ENCODE results near the gene TMEM158. TPM values are rescaled to one million over a fixed set of nuclear protein-coding genes. Genes with fewer than 3 reads are reported as not detected.
A peak's percentile ranks its signal among the peaks of the same experiment; 100 is the strongest.

TMEM158 gene
- total RNA-seq, 1 donor = 9.0 TPM

DNA sequence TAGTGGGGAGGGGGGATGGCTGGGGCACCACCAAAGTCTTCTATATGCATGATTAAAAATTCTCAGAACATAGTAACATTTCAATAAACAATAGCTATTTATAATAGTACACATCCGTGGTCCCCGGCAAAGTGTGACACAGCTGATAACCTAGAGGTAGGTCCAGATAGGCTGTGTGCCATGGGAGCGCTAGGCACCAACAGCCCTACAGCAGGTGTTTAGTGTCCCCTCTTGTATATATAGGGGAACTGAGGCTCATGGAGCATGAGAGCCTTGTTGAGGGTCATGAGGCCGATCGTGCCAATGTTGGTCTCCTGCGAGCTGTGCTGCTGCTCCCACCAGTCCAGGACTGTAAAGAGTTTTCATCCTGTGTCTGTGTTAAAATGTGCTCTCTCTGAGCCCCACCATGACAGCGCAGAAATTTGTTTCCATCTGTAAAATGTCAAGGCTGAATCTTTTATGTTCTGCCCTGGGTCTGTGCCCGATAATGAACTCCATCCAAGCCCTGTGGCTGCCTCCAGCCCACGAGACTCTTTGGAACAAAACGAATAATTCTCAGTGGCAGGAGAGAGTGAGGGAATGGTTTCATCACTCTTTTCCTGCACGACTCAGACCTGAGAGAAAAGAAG, 14.5 kb downstream of the TMEM158 start:
- Histone ChIP-seq H3K79me2 (ENCODE audit: insufficient read depth, low read length) (no peaks in the 10 kb centered on the region), H3K27ac (ENCODE audit: low read depth, low read length) (no peak overlapping the region), H3K36me3 (ENCODE audit: insufficient read depth, low read length) (no peaks in the 10 kb centered on the region), H3K4me1 (ENCODE audit: insufficient read depth, low read length) (no peaks in the 10 kb centered on the region), H3K27me3 (ENCODE audit: insufficient read depth, low read length) (no peaks in the 10 kb centered on the region), H3K4me3 (ENCODE audit: insufficient read depth, low read length) (no peak overlapping the region), H2AFZ (ENCODE audit: low read length) (no peak overlapping the region), H4K20me1 (ENCODE audit: insufficient read depth, low read length) (no peaks in the 10 kb centered on the region), H3K9me3 (ENCODE audit: low read depth, low read length) (no peaks in the 10 kb centered on the region), H3K4me2 (ENCODE audit: insufficient read depth, low read length) (no peak overlapping the region)
- DNase-seq (ENCODE audit: insufficient read length, low spot score, missing footprints) = peak; percentile 65
- TF ChIP-seq, protein P1, sequence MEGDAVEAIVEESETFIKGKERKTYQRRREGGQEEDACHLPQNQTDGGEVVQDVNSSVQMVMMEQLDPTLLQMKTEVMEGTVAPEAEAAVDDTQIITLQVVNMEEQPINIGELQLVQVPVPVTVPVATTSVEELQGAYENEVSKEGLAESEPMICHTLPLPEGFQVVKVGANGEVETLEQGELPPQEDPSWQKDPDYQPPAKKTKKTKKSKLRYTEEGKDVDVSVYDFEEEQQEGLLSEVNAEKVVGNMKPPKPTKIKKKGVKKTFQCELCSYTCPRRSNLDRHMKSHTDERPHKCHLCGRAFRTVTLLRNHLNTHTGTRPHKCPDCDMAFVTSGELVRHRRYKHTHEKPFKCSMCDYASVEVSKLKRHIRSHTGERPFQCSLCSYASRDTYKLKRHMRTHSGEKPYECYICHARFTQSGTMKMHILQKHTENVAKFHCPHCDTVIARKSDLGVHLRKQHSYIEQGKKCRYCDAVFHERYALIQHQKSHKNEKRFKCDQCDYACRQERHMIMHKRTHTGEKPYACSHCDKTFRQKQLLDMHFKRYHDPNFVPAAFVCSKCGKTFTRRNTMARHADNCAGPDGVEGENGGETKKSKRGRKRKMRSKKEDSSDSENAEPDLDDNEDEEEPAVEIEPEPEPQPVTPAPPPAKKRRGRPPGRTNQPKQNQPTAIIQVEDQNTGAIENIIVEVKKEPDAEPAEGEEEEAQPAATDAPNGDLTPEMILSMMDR (IDR thresholded peaks at IDR 0.05; ENCODE audit: extremely low read depth, low read depth, low read length) = no peak

DNA sequence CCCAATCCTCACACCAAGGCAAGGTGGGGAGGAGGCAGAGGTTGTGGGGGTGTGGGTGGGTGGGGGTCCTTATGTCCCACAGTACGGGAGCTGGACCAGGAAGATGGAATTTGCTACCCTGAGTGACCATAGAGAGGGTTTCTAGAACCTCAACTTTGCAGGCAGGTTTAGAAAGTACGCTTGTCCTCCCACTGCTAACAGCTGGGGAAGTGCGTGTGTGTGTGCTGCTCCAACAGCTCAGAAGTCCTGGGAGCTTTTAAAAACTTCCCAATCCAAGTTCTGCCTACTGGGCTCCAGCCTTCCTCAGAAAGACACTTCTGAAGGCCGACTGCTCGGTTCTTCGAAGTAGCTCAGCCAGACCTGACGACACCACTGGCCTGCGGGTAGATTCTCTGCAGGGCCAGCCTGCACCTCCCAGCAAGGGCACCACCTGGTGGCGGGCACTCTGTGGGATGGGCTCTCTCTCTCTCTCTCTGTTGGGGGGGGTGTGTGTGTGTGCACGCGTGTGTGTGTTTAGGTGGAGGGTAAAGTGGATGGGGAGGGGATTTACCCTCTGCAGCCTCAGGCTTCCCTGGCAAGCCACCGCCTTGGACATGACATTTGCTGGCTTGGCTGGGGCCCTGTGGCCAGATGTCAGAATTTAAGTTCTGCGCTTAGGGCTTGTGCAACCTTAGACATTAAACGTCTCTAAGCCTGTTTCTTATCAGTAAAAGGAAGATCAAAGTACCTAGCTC, 15.6 kb downstream of the TMEM158 start:
- Histone ChIP-seq H4K20me1 (ENCODE audit: insufficient read depth, low read length) (no peaks in the 10 kb centered on the region), H3K9me3 (ENCODE audit: low read depth, low read length) (no peaks in the 10 kb centered on the region), H3K27me3 (ENCODE audit: insufficient read depth, low read length) (no peaks in the 10 kb centered on the region), H3K4me2 (ENCODE audit: insufficient read depth, low read length) (no peak overlapping the region), H3K36me3 (ENCODE audit: insufficient read depth, low read length) (no peaks in the 10 kb centered on the region), H3K27ac (ENCODE audit: low read depth, low read length) (no peak overlapping the region), H3K4me1 (ENCODE audit: insufficient read depth, low read length) (no peaks in the 10 kb centered on the region), H3K79me2 (ENCODE audit: insufficient read depth, low read length) (no peaks in the 10 kb centered on the region), H2AFZ (ENCODE audit: low read length) (peak overlapping the region; percentile 71), H3K4me3 (ENCODE audit: insufficient read depth, low read length) (no peak overlapping the region)
- TF ChIP-seq, protein P1 (IDR thresholded peaks at IDR 0.05; ENCODE audit: extremely low read depth, low read depth, low read length) = peak; percentile 87
- peak; percentile 95 for DNase-seq (ENCODE audit: insufficient read length, low spot score, missing footprints)

DNA sequence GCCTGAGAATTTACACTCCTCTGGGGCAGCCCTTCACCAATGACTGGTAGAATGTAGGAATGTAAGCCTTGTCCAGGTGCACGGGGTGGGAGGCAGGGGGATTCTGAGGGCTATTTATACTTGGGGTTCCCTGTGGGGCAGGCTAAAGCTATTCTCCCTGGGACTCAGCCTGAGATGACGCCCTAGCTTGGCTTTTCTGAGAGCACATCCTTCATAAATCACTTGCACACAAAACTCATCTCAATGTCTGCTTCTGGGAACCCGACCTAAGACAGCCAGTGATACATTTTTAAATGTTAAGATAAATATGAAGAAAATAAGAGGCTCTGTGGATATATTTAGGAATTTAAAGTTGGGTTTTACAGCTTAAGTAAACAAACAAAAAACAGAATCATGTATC, 16.6 kb downstream of the TMEM158 start:
- H2AFZ ChIP-seq (ENCODE audit: low read length) = no peak overlapping the region
- H4K20me1 ChIP-seq (ENCODE audit: insufficient read depth, low read length) = no peaks in the 10 kb centered on the region
- H3K4me2 ChIP-seq (ENCODE audit: insufficient read depth, low read length) = no peak overlapping the region
- H3K79me2 ChIP-seq (ENCODE audit: insufficient read depth, low read length) = no peaks in the 10 kb centered on the region
- no peak overlapping the region for H3K4me3 ChIP-seq (ENCODE audit: insufficient read depth, low read length)
- TF ChIP-seq, protein P1 (IDR thresholded peaks at IDR 0.05; ENCODE audit: extremely low read depth, low read depth, low read length) = no peak
- no peaks in the 10 kb centered on the region for H3K36me3 ChIP-seq (ENCODE audit: insufficient read depth, low read length)
- no peak overlapping the region for H3K27ac ChIP-seq (ENCODE audit: low read depth, low read length)
- H3K4me1 ChIP-seq (ENCODE audit: insufficient read depth, low read length) = peaks cover 3% of the 10 kb centered on the region
- no peaks in the 10 kb centered on the region for H3K27me3 ChIP-seq (ENCODE audit: insufficient read depth, low read length)
- H3K9me3 ChIP-seq (ENCODE audit: low read depth, low read length) = no peaks in the 10 kb centered on the region
- no peak for DNase-seq (ENCODE audit: insufficient read length, low spot score, missing footprints)

DNA sequence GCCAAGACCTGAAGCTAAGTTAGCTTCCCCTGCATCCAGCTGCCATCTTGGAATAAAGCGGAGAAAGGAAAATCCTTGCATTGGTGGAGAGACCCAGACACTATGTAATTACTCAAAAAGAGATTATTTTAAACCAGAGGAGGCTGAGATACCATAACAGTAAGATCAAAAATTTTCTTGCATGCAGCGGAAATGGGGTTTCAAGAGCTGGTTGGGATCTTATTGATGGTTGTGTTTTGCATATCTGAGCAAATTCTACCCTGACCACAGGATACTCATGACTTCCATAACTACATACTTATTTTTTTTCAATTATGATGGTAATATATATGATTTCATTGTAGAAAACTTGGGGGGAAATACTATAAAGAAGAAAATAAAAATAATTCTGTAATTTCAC, 17.5 kb downstream of the TMEM158 start:
- H3K4me2 ChIP-seq (ENCODE audit: insufficient read depth, low read length) = no peak overlapping the region
- H3K4me1 ChIP-seq (ENCODE audit: insufficient read depth, low read length) = peaks cover 10% of the 10 kb centered on the region
- no peak overlapping the region for H2AFZ ChIP-seq (ENCODE audit: low read length)
- H4K20me1 ChIP-seq (ENCODE audit: insufficient read depth, low read length) = no peaks in the 10 kb centered on the region
- no peak overlapping the region for H3K27ac ChIP-seq (ENCODE audit: low read depth, low read length)
- no peaks in the 10 kb centered on the region for H3K36me3 ChIP-seq (ENCODE audit: insufficient read depth, low read length)
- H3K79me2 ChIP-seq (ENCODE audit: insufficient read depth, low read length) = no peaks in the 10 kb centered on the region
- H3K9me3 ChIP-seq (ENCODE audit: low read depth, low read length) = no peaks in the 10 kb centered on the region
- no peaks in the 10 kb centered on the region for H3K27me3 ChIP-seq (ENCODE audit: insufficient read depth, low read length)
- TF ChIP-seq, protein P1 (IDR thresholded peaks at IDR 0.05; ENCODE audit: extremely low read depth, low read depth, low read length) = no peak
- H3K4me3 ChIP-seq (ENCODE audit: insufficient read depth, low read length) = no peak overlapping the region
- DNase-seq (ENCODE audit: insufficient read length, low spot score, missing footprints) = no peak

Measured in osteoblast (primary cell).